Central memory CD8-positive, alpha-beta T cell (primary cell): Measurements from ENCODE around the gene SASS6.

Source experiments
- ATAC-seq: fragments of 150-1000 bp; cut with Tn5 transposase; replicated peaks from 2 replicates; pipeline ENCODE4 v1.10.0; 2022; ENCODE audit warnings: mild to moderate bottlenecking, moderate FRiP score, moderate number of reproducible peaks; ENCODE audit not compliant: poor library complexity, severe bottlenecking; ENCODE audit errors: extremely low read depth
- DNase-seq, 2 donors: peaks; one replicate each; pipeline ENCODE4 v3.0.0; 2021; ENCODE audit warnings: low spot score in 2 of 2
- H3K27ac Mint-ChIP-seq: one replicate; pipeline ENCODE4 v1.8.0; 2022; ENCODE audit warnings: low read depth, mild to moderate bottlenecking, moderate library complexity, mixed read lengths
- H3K27me3 Mint-ChIP-seq: one replicate; pipeline ENCODE4 v1.8.0; 2022; ENCODE audit warnings: mixed read lengths
- H3K36me3 Mint-ChIP-seq: one replicate; pipeline ENCODE4 v1.8.0; 2022; ENCODE audit warnings: mild to moderate bottlenecking, moderate library complexity, mixed read lengths; ENCODE audit not compliant: insufficient read depth
- H3K4me1 Mint-ChIP-seq: one replicate; pipeline ENCODE4 v1.8.0; 2022; ENCODE audit warnings: mixed read lengths
- H3K4me3 Mint-ChIP-seq: one replicate; pipeline ENCODE4 v1.8.0; 2022; ENCODE audit warnings: mild to moderate bottlenecking, moderate library complexity, mixed read lengths
- H3K9me3 Mint-ChIP-seq: one replicate; pipeline ENCODE4 v1.8.0; 2022; ENCODE audit warnings: mixed read lengths

Gene SASS6

DNA sequence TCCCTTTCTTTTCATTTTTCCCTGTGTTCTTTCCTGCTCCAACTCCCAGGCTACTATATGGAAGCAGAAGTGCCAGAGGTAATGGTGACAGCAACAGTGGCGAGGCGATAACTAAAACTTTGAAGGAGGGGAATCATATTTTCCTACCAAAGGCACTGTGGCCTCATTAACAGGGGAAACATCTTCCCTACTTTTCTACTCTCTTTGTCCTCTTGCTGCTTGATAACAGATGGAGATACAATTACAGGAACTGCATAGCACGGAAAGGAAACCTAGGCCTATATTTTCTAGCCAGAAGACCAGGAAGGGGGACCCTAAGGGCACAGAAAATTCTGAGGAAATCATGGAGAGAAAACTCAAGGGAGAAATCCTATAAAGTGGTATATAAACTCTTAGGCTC lies 42.3 kb downstream of the SASS6 start:
- H3K36me3 Mint-ChIP-seq, result peaks cover 10% of the 10 kb centered on the region
- no peak for ATAC-seq

DNA sequence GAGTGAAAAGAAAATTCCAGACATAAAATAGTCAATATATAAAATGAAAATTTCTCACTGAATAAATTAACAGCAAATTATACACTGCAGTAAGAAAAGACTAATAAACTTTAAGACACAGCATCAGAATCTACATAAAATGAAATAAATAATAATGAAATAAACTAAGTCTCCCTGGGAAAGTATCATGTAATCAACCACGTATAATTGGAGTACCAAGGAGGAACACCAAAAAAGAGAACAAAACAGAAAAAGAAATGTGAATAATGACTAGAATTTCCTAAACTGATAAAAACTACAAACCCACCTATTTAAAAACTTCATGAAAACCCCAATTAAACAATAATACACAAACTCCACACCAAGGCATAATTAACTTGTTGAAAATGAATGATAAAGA lies 43.6 kb downstream of the SASS6 start:
- Mint-ChIP-seq H3K27ac (peak overlapping the region; percentile 56), H3K36me3 (peaks cover 12% of the 10 kb centered on the region), H3K4me3 (no peak overlapping the region), H3K27me3 (no peaks in the 10 kb centered on the region), H3K9me3 (no peaks in the 10 kb centered on the region), H3K4me1 (no peaks in the 10 kb centered on the region)
- ATAC-seq, result no peak
- no peak for DNase-seq

More for the DNA sequence above, 42.3 kb downstream of the SASS6 start:
- Mint-ChIP-seq H3K4me3 (no peak overlapping the region), H3K9me3 (no peaks in the 10 kb centered on the region), H3K27ac (peak overlapping the region; percentile 56), H3K4me1 (no peaks in the 10 kb centered on the region), H3K27me3 (no peaks in the 10 kb centered on the region)
- no peak for DNase-seq

DNA sequence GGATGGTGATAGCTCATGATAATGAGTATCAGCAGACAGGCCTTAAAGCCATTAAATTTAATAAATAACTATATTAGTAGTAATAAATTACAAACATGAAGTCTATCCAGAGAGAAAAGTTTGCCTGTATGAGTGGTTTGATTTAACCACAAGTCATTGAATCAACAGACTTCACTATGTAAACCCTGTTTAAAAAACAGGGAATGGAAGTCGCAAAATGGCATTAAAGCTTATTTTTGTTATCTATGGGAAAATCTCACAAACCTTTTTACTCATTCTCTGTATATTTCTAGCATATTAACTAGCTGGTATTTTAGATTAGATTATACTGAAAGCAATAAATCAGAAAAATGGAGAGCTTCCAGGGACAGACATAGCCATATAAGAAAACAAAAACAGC lies 45.3 kb downstream of the SASS6 start:
- H3K27ac Mint-ChIP-seq, result no peak overlapping the region
- H3K4me1 Mint-ChIP-seq, result no peaks in the 10 kb centered on the region
- no peak overlapping the region for H3K4me3 Mint-ChIP-seq

DNA sequence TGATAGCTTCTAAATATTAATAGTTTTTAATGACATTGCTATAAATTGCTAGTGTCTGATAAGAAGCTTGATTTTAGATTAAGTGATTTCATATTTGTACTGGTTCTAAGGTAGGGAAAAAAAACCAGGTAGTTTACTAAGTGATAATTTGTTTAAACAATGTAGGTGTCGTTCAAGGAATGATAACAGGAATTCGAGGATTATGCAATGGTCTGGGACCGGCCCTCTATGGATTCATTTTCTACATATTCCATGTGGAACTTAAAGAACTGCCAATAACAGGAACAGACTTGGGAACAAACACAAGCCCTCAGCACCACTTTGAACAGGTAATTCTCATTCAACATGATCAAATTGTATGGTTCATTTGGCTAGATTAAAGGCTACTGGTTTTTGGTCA lies 52.4 kb downstream of the SASS6 start:
- peaks cover 57% of the 10 kb centered on the region for H3K36me3 Mint-ChIP-seq
- H3K4me1 Mint-ChIP-seq, result no peaks in the 10 kb centered on the region
- ATAC-seq, result no peak
- H3K4me3 Mint-ChIP-seq, result no peak overlapping the region
- no peak for DNase-seq
- H3K9me3 Mint-ChIP-seq, result no peaks in the 10 kb centered on the region
- H3K27ac Mint-ChIP-seq, result no peak overlapping the region
- H3K27me3 Mint-ChIP-seq, result no peaks in the 10 kb centered on the region

More for the DNA sequence above, 45.3 kb downstream of the SASS6 start:
- no peaks in the 10 kb centered on the region for H3K27me3 Mint-ChIP-seq
- peaks cover 18% of the 10 kb centered on the region for H3K36me3 Mint-ChIP-seq
- H3K9me3 Mint-ChIP-seq, result no peaks in the 10 kb centered on the region
- ATAC-seq (no peak), DNase-seq (no peak)

DNA sequence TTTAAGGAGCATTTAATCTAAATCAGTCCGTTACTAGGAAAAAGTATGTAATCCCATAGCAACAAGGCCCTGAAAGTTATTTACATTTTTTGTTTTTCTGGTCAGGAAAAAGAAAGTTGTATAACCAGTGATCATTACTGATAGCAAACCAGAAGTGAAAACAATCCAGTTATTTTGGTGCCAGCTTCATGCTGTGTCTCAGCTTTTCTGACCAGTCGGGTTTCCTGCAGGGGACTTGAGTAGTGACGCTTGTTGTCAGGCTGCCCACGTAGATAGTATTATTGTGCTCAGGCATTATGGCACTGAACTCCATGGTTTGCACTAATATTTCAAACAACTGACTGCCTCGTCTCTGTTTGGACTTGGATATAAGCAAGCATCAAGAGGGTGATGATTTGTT lies 55.2 kb downstream of the SASS6 start:
- Mint-ChIP-seq H3K36me3 (peaks cover 70% of the 10 kb centered on the region), H3K27ac (no peak overlapping the region), H3K4me3 (no peak overlapping the region), H3K9me3 (no peaks in the 10 kb centered on the region), H3K27me3 (no peaks in the 10 kb centered on the region), H3K4me1 (peaks cover 14% of the 10 kb centered on the region)
- no peak for DNase-seq
- ATAC-seq, result no peak

DNA sequence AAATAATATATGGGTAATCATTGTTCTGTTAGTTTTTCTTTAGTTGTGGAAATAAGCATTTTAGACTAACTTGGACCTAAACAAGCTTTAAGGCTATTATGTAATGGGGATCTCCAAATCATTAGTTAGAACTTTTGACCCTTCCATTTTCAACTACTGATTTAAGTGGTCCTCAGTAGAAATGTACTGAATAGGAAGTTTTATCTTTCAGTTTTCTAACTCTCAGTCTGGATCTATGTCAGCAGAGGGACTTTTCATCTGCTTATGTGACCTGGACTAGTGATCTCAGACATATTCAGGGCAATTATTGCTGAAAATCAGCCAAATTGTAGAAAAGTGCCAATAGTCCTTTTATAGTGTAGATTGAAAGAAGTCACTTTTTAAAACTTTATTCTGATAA lies 56.0 kb downstream of the SASS6 start:
- Mint-ChIP-seq H3K9me3 (no peaks in the 10 kb centered on the region), H3K27ac (peak overlapping the region; percentile 13), H3K4me1 (peaks cover 14% of the 10 kb centered on the region), H3K27me3 (no peaks in the 10 kb centered on the region), H3K4me3 (no peak overlapping the region), H3K36me3 (peaks cover 71% of the 10 kb centered on the region)
- ATAC-seq (no peak), DNase-seq (no peak)

DNA sequence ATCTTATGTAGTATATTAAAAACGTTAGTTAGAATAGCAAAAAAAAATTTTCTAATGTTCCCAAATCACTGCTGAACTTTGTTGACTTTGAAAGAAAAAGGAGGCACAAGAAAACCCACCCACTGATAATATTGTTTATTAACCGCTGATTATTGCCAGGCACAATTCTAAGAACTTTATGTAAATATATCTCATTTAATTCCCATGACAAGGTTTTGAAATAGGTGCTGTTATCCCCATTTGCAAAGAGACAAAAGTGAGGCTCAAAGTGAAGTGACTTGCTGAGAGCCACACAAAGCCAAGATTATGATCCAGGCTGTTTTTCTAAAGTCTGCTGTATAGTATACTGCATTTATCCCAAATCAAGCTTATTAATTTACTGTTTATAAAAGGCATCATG lies 56.4 kb downstream of the SASS6 start:
- H3K27ac Mint-ChIP-seq, result peak overlapping the region; percentile 13
- peaks cover 71% of the 10 kb centered on the region for H3K36me3 Mint-ChIP-seq

DNA sequence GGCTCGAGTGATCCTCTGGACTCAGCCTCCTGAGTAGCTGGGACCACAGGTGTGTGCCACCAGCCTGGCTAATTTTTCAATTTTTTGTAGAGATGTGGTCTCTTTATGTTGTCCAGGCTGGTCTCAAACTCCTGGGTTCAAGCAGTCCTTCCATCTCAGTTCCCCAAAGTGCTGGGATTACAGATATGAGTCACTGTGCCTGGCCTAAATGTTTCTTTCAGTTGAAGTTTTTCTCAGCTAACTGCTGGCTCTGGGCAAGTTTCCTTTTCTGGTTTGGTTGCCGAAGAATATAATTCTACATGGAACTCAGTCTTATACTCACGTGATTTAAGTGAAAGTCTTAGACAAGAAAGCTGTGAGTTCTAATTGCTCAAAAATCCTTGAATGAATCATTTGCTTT lies 57.0 kb downstream of the SASS6 start:
- ATAC-seq (no peak), DNase-seq (no peak)
- H3K27ac Mint-ChIP-seq, result no peak overlapping the region
- H3K36me3 Mint-ChIP-seq, result peaks cover 71% of the 10 kb centered on the region
- H3K27me3 Mint-ChIP-seq, result no peaks in the 10 kb centered on the region
- H3K4me3 Mint-ChIP-seq, result no peak overlapping the region
- H3K4me1 Mint-ChIP-seq, result peaks cover 15% of the 10 kb centered on the region
- no peaks in the 10 kb centered on the region for H3K9me3 Mint-ChIP-seq

More for the DNA sequence above, 56.4 kb downstream of the SASS6 start:
- H3K4me3 Mint-ChIP-seq, result no peak overlapping the region
- no peaks in the 10 kb centered on the region for H3K27me3 Mint-ChIP-seq
- H3K4me1 Mint-ChIP-seq, result peaks cover 14% of the 10 kb centered on the region
- DNase-seq (no peak), ATAC-seq (no peak)
- H3K9me3 Mint-ChIP-seq, result no peaks in the 10 kb centered on the region

DNA sequence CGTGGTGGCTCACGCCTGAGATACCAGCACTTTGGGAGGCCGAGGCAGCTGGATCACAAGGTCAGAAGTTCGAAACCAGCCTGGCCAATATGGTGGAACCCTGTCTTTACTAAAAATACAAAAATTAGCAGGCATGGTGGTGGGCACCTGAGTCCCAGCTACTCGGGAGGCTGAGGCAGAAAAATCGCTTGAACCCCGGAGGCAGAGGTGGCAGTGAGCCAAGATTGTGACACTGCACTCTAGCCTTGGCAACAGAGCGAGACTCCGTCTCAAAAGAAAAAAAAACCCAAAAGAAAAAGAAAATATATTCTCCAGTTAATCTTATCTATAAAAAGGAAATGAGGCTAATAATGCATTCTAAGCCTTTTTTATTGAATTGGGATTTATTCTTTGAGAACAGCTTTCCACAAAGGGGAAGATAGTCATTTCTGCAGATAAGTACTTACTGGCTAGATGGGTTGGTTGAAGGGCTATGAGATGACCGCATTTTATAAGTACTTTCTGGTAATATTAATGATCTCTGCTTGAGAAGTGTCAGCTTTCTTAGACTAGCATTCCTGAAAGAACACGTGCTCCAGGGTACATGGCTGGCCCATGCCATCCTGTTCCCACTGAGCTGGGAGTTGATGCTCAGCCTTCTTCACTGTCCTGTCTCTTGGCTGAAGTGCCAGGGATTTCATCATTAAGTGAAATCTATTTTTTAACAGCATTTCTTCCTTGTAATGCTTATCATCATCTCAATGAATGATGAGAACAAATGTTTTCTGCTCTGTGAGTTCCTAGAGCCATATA lies 57.9 kb downstream of the SASS6 start:
- H3K9me3 Mint-ChIP-seq, result no peaks in the 10 kb centered on the region
- H3K27ac Mint-ChIP-seq, result peak overlapping the region; percentile 49
- H3K4me1 Mint-ChIP-seq, result peaks cover 23% of the 10 kb centered on the region
- no peak for DNase-seq
- ATAC-seq, result no peak
- no peak overlapping the region for H3K4me3 Mint-ChIP-seq
- H3K36me3 Mint-ChIP-seq, result peaks cover 72% of the 10 kb centered on the region
- H3K27me3 Mint-ChIP-seq, result no peaks in the 10 kb centered on the region

DNA sequence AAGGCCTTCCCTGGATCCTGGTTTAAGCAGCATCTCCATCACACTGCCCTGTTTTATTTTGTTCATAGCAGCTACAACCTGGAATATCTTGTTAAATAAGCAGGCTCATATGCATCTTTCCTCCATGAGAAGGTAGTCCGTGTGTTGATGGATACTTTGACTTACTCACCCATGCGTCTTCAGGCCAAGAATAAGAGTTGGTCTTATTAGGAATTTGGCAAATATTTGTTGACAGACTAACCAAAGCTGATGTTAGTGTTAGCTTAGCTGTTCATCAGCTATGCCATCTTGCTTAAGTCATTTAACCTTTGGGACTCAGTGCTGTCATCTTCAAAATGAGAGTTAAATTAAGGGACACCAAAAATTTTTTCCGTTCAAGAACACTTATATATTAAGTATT lies 59.2 kb downstream of the SASS6 start:
- Mint-ChIP-seq H3K36me3 (peaks cover 71% of the 10 kb centered on the region), H3K27ac (peak overlapping the region; percentile 13), H3K27me3 (no peaks in the 10 kb centered on the region), H3K4me3 (no peak overlapping the region), H3K9me3 (no peaks in the 10 kb centered on the region), H3K4me1 (peaks cover 24% of the 10 kb centered on the region)
- ATAC-seq (no peak), DNase-seq (no peak)

DNA sequence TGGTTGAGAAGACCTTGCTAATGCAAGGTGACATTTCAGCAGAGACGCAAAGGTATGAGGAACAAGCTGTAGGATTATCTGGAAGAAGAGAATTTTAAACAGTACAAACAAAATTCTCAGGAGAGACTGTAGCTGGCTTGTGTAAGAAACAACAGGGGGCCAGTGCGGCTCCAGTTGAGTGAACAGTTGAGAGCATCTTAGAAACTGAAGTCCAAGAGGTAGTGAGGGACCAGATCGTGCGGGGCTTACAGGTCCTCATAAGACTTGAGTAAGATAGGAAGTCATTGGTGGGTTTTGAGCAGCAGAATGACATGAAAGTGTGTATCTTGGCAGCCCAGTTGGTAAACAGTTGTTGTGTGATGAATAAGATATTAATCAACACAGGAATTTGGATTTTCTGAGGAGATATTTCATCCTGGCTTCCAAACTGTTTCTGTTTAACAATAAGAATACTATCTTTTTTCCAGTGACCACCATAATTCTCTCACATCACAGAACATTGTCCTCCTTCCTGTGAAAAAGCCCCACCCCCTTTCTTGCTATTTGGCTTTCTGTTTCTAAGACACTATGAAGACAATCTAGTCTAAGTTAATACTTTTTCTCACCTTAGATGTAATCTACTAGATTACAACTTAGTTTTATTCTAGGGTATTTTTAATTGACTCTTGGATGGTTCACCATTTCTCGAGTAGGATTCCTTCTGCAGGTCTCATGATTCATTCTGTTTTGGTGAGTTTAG lies 62.4 kb downstream of the SASS6 start:
- Mint-ChIP-seq H3K27ac (peak overlapping the region; percentile 2), H3K4me3 (no peak overlapping the region), H3K9me3 (no peaks in the 10 kb centered on the region), H3K36me3 (peaks cover 74% of the 10 kb centered on the region), H3K27me3 (no peaks in the 10 kb centered on the region), H3K4me1 (peaks cover 33% of the 10 kb centered on the region)
- DNase-seq (no peak), ATAC-seq (no peak)

DNA sequence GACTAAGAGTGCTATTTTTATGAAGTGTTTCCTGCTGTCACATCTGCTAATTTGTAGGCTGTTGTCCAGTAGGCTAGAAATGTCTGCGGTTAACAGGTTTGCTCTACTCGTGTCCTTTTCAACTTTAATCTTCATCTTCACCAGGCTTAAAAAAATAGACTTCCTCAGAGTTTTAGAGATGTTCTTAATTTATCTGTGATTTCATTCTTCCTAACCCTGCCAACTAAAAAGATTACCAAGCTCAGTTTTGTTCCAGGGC lies 66.8 kb downstream of the SASS6 start:
- Mint-ChIP-seq H3K4me3 (peak overlapping the region; percentile 26), H3K27me3 (no peaks in the 10 kb centered on the region), H3K4me1 (peaks cover 31% of the 10 kb centered on the region), H3K36me3 (peaks cover 68% of the 10 kb centered on the region), H3K9me3 (no peaks in the 10 kb centered on the region), H3K27ac (peak overlapping the region; percentile 95)
- DNase-seq, result no peak
- no peak for ATAC-seq
